ENCODE results near the gene GJD3. TPM values are rescaled to one million over a fixed set of nuclear protein-coding genes. Genes with fewer than 3 reads are reported as not detected.

Gene GJD3
- total RNA-seq, 1 experiment from 2014 or later = 0.33 TPM

DNA sequence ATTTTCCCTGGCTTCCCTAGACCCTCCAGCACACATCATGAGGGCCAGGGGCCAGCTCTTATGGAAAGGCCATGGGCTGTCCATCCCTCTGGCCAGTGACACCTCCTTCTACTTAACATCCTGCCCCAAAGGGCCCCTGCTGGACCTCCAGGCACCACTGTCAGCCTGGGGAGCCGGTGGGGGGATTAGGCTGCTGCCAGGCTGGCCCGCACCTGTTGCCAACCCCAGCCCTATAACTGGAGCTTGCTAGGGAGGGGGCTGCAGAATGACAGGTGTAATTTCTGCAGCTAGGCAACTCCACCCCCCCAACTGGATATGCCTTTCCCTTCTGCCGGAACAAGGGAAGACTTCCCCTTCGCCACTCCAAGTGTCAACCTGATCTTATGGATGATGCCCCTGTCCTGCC, 43.0 kb downstream of the GJD3 start:
- H3K4me3 ChIP-seq (ENCODE audit: low read depth in 2 of 2, low read length in 2 of 2) = peak overlapping the region; percentile 20 to 87
- in situ Hi-C loops (cut with HindIII; ENCODE audit: low pct_unique_long_range_greater_than_20kb, low sequenced_read_pairs) = no loop called here
- no peaks in the 10 kb centered on the region for H3K27me3 ChIP-seq (ENCODE audit: control insufficient read depth, insufficient read depth, low read length)
- ChIA-PET POLR2A (interaction anchor here (1.0 kb wide), 1 partner anchor 15 kb away, joined by 3 read pairs; no protein-coding TSS in a partner anchor), CTCF (interaction anchor here (1.1 kb wide), 1 partner anchor 41 kb away, joined by 4 read pairs; no protein-coding TSS in a partner anchor)
- BruUV-seq (replicated peaks) = no TSS peak
- no peaks in the 10 kb centered on the region for H3K9me3 ChIP-seq (ENCODE audit: control insufficient read depth, insufficient read depth, low read depth, low read length)
- peaks cover 75% of the 10 kb centered on the region for H3K4me1 ChIP-seq (ENCODE audit: control insufficient read depth, insufficient read depth, low read length)
- no peak for DNase-seq (ENCODE audit: low read depth, low spot score)
- no peak for ATAC-seq
- intact Hi-C loops (cut with micrococcal nuclease; ENCODE audit: unreplicated experiment) = no loop called here
- peak overlapping the region; percentile 95 for H3K27ac ChIP-seq (ENCODE audit: low read length)
- H3K36me3 ChIP-seq (ENCODE audit: control insufficient read depth, insufficient read depth, low read length) = no peaks in the 10 kb centered on the region; the same call in 1 of the 2 replicates
- TF ChIP-seq POLR2AphosphoS5 (IDR thresholded peaks at IDR 0.05; ENCODE audit: low read depth, low read length) (no peak), SIN3A (IDR thresholded peaks at IDR 0.05; ENCODE audit: borderline replicate concordance, insufficient read depth, low read depth, low read length) (no peak), CTCF (IDR thresholded peaks at IDR 0.05) (no peak), TCF7L2 (IDR thresholded peaks at IDR 0.05; ENCODE audit: low read depth, low read length) (no peak)
- TF ChIP-seq, protein P1, sequence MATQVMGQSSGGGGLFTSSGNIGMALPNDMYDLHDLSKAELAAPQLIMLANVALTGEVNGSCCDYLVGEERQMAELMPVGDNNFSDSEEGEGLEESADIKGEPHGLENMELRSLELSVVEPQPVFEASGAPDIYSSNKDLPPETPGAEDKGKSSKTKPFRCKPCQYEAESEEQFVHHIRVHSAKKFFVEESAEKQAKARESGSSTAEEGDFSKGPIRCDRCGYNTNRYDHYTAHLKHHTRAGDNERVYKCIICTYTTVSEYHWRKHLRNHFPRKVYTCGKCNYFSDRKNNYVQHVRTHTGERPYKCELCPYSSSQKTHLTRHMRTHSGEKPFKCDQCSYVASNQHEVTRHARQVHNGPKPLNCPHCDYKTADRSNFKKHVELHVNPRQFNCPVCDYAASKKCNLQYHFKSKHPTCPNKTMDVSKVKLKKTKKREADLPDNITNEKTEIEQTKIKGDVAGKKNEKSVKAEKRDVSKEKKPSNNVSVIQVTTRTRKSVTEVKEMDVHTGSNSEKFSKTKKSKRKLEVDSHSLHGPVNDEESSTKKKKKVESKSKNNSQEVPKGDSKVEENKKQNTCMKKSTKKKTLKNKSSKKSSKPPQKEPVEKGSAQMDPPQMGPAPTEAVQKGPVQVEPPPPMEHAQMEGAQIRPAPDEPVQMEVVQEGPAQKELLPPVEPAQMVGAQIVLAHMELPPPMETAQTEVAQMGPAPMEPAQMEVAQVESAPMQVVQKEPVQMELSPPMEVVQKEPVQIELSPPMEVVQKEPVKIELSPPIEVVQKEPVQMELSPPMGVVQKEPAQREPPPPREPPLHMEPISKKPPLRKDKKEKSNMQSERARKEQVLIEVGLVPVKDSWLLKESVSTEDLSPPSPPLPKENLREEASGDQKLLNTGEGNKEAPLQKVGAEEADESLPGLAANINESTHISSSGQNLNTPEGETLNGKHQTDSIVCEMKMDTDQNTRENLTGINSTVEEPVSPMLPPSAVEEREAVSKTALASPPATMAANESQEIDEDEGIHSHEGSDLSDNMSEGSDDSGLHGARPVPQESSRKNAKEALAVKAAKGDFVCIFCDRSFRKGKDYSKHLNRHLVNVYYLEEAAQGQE (IDR thresholded peaks at IDR 0.05; ENCODE audit: insufficient read depth in 1 of 2, low read depth in 2 of 2, low read length in 1 of 2) = no peak

- DNase-seq (ENCODE audit: low read depth, low spot score) (no peak), ATAC-seq (no peak)
- Histone ChIP-seq H3K4me3 (ENCODE audit: low read depth in 2 of 2, low read length in 2 of 2) (peak overlapping the region; percentile 72 to 87), H3K9me3 (ENCODE audit: control insufficient read depth, insufficient read depth, low read depth, low read length) (no peaks in the 10 kb centered on the region), H3K27me3 (ENCODE audit: control insufficient read depth, insufficient read depth, low read length) (no peaks in the 10 kb centered on the region), H3K36me3 (ENCODE audit: control insufficient read depth, insufficient read depth, low read length) (no peaks in the 10 kb centered on the region; the same call in 1 of the 2 replicates), H3K27ac (ENCODE audit: low read length) (peak overlapping the region; percentile 81), H3K4me1 (ENCODE audit: control insufficient read depth, insufficient read depth, low read length) (peaks cover 75% of the 10 kb centered on the region)
- intact Hi-C loops (cut with micrococcal nuclease; ENCODE audit: unreplicated experiment) = no loop called here
- ChIA-PET CTCF (interaction anchor here (1.1 kb wide), 1 partner anchor 42 kb away, joined by 4 read pairs; no protein-coding TSS in a partner anchor), POLR2A (interaction anchor here (1.0 kb wide), 1 partner anchor 14 kb away, joined by 3 read pairs; no protein-coding TSS in a partner anchor)
- in situ Hi-C loops (cut with HindIII; ENCODE audit: low pct_unique_long_range_greater_than_20kb, low sequenced_read_pairs) = no loop called here
- BruUV-seq (replicated peaks) = no TSS peak
- TF ChIP-seq, protein P1 (IDR thresholded peaks at IDR 0.05; ENCODE audit: insufficient read depth in 1 of 2, low read depth in 2 of 2, low read length in 1 of 2) = no peak
- TF ChIP-seq POLR2AphosphoS5 (IDR thresholded peaks at IDR 0.05; ENCODE audit: low read depth, low read length) = no peak
- no peak for TF ChIP-seq CTCF (IDR thresholded peaks at IDR 0.05)
- TF ChIP-seq SIN3A (IDR thresholded peaks at IDR 0.05; ENCODE audit: borderline replicate concordance, insufficient read depth, low read depth, low read length) = no peak
- TF ChIP-seq TCF7L2 (IDR thresholded peaks at IDR 0.05; ENCODE audit: low read depth, low read length) = no peak
Measured at GRCh38 chr17:40320756-40321523, 43.6 kb downstream of the GJD3 start.
